SK-N-MC (cell line): ENCODE measurements around the gene SLC5A9.

Source experiments
- EZH2 ChIP-seq: fragments of 200-600 bp; sonication (generic); IDR thresholded peaks from one replicate; pipeline ENCODE4 v1.6.1; 2017; ENCODE audit warnings: antibody characterized with exemption
- FOXP2 ChIP-seq: optimal IDR thresholded peaks from 2 replicates; pipeline ENCODE3; 2011; ENCODE audit warnings: mild to moderate bottlenecking, moderate library complexity; ENCODE audit not compliant: insufficient read depth; ENCODE audit errors: extremely low read length, control extremely low read depth
- POLR2AphosphoS5 ChIP-seq: IDR thresholded peaks from 2 replicates; pipeline ENCODE4 v1.6.1; 2012; ENCODE audit warnings: mild to moderate bottlenecking, low read depth, low read length, borderline replicate concordance

DNA sequence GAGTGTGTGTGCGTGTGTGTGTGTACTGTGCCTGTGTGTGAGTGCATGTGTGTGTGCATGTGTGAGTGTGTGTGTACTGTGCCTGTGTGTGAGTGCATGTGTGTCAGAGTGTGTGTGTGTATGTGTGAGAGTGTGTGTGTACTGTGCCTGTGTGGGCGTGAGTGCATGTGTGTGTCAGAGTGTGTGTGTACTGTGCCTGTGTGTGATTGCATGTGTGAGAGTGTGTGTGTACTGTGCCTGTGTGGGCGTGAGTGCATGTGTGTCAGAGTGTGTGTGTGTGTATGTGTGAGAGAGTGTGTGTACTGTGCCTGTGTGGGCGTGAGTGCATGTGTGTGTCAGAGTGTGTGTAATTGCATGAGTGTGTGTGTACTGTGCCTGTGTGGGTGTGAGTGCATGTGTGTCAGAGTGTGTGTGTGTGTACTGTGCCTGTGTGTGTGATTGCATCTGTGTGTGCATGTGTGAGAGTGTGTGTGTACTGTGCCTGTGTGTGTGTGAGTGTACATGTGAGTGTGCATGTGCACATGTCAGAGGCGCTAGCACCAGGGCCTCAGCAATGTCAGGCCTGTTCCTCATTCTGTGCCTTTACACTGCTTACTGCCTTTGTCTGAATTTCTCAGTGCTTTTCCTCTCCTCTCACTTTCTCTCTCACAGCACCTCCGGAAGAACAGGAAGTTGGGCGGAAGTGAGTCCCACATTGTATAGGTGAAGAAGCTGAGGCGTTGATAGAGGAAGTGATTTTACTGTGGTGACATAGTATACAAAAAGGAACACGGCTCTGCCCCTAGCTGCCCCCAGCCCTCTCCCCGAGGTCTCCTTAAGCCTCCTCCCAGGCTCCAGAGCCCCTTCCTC is 4.9 kb downstream of the SLC5A9 start:
- TF ChIP-seq POLR2AphosphoS5 (no peak), FOXP2 (no peak), EZH2 (no peak)
